ENCODE data around the gene PHGDH. TPM values are rescaled to one million over a fixed set of nuclear protein-coding genes. Genes with fewer than 3 reads are reported as not detected.

Gene PHGDH
- total RNA-seq, 1 donor = 184 TPM

DNA sequence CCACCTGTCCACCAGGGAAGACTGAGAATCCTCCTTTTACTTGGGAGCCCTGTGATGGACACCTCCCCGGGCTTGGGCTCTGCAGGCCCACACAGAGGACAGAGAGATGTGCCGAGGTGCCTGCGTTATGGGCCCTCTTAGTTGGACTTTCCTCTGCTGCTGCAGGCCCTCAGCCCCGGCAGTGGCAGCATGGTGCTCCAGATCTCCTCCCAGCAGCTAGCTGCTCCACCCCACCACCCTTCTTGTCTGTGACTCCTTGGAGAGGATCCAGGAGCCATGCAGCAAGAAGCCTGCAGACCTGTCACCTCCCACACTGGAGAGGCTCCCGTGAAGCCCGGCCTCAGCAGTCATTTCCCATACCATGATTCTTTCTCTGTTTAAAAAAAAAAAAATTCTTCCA, 27.4 kb downstream of the PHGDH start:
- H3K79me2 ChIP-seq (ENCODE audit: insufficient read depth, low read length) = no peaks in the 10 kb centered on the region
- no peaks in the 10 kb centered on the region for H4K20me1 ChIP-seq (ENCODE audit: insufficient read depth, low read length)
- H3K4me2 ChIP-seq (ENCODE audit: insufficient read depth, low read length) = no peak overlapping the region
- no peak overlapping the region for H3K4me3 ChIP-seq (ENCODE audit: insufficient read depth, low read length)
- H3K27me3 ChIP-seq (ENCODE audit: insufficient read depth, low read length) = no peaks in the 10 kb centered on the region
- H3K36me3 ChIP-seq (ENCODE audit: insufficient read depth, low read length) = peaks cover 17% of the 10 kb centered on the region
- H3K9me3 ChIP-seq (ENCODE audit: low read depth, low read length) = no peaks in the 10 kb centered on the region
- no peak overlapping the region for H3K27ac ChIP-seq (ENCODE audit: low read depth, low read length)
- H2AFZ ChIP-seq (ENCODE audit: low read length) = no peak overlapping the region
- TF ChIP-seq, protein P1, sequence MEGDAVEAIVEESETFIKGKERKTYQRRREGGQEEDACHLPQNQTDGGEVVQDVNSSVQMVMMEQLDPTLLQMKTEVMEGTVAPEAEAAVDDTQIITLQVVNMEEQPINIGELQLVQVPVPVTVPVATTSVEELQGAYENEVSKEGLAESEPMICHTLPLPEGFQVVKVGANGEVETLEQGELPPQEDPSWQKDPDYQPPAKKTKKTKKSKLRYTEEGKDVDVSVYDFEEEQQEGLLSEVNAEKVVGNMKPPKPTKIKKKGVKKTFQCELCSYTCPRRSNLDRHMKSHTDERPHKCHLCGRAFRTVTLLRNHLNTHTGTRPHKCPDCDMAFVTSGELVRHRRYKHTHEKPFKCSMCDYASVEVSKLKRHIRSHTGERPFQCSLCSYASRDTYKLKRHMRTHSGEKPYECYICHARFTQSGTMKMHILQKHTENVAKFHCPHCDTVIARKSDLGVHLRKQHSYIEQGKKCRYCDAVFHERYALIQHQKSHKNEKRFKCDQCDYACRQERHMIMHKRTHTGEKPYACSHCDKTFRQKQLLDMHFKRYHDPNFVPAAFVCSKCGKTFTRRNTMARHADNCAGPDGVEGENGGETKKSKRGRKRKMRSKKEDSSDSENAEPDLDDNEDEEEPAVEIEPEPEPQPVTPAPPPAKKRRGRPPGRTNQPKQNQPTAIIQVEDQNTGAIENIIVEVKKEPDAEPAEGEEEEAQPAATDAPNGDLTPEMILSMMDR (IDR thresholded peaks at IDR 0.05; ENCODE audit: extremely low read depth, low read depth, low read length) = no peak
- H3K4me1 ChIP-seq (ENCODE audit: insufficient read depth, low read length) = peaks cover 6% of the 10 kb centered on the region
- DNase-seq (ENCODE audit: insufficient read length, low spot score, missing footprints) = no peak

DNA sequence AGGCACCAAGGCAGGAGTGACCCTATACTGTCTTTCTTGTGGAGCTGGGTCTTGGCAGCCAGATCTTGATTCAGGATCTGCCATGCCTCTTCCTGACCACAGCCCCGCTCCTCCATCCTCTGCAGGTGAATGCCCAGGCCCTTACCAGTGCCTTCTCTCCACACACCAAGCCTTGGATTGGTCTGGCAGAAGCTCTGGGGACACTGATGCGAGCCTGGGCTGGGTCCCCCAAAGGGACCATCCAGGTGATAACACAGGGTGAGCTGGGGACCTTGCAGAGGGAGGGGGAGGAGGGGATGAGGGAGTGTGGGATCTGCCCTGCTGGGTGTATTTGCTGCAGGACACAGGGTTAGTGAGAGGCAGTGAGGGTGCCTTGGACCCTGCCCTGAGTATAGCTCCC, 28.5 kb downstream of the PHGDH start:
- H3K79me2 ChIP-seq (ENCODE audit: insufficient read depth, low read length) = no peaks in the 10 kb centered on the region
- DNase-seq (ENCODE audit: insufficient read length, low spot score, missing footprints) = peak; percentile 70
- no peak overlapping the region for H3K27ac ChIP-seq (ENCODE audit: low read depth, low read length)
- no peak overlapping the region for H3K4me3 ChIP-seq (ENCODE audit: insufficient read depth, low read length)
- H3K4me1 ChIP-seq (ENCODE audit: insufficient read depth, low read length) = peaks cover 6% of the 10 kb centered on the region
- peaks cover 13% of the 10 kb centered on the region for H3K36me3 ChIP-seq (ENCODE audit: insufficient read depth, low read length)
- H4K20me1 ChIP-seq (ENCODE audit: insufficient read depth, low read length) = no peaks in the 10 kb centered on the region
- H2AFZ ChIP-seq (ENCODE audit: low read length) = no peak overlapping the region
- no peak overlapping the region for H3K4me2 ChIP-seq (ENCODE audit: insufficient read depth, low read length)
- no peaks in the 10 kb centered on the region for H3K9me3 ChIP-seq (ENCODE audit: low read depth, low read length)
- TF ChIP-seq, protein P1 (IDR thresholded peaks at IDR 0.05; ENCODE audit: extremely low read depth, low read depth, low read length) = no peak
- no peaks in the 10 kb centered on the region for H3K27me3 ChIP-seq (ENCODE audit: insufficient read depth, low read length)

DNA sequence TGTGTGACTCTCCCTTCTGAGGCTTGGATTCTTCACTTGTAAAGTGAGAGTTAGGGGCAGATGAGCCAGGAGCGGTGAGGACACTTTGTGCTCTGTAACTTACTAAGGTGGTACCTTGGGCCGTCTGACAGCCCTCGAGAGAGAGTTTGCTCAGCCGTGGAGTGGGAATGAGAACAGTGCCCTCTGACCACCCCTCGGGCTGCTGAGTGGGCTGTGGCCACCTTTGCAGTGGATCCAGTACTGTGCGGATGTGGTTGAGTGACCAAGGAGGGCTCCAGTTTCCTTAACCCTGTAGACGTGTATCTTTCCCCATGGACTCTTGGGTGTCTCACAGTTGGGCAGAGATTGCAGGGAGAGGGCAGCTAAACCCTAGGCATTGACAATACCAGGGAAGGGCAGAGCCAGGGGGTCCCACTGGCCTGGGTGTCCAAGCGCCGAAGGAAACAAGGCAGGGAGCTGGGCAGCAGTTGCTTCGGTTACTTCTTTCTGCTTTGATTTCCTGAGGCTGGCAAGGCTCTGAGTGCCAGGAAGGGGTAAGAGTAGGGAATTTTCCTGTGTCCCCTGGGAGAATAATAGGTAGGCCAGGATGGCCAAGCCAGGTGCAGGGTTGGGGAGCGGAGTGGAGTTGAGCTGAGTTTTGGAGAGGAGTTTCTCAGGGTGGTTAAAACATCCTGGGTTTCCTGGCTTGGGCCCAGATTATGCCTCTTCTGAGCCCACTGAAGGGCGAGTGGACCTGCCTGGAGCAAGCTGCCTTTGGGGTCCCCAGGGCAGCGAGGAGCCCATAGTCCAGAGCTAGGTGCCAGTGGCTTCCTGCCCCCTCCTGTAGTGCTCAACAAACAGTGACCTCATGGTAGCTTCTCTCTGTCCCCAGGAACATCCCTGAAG, 29.4 kb downstream of the PHGDH start:
- H3K9me3 ChIP-seq (ENCODE audit: low read depth, low read length) = no peaks in the 10 kb centered on the region
- TF ChIP-seq, protein P1 (IDR thresholded peaks at IDR 0.05; ENCODE audit: extremely low read depth, low read depth, low read length) = no peak

DNA sequence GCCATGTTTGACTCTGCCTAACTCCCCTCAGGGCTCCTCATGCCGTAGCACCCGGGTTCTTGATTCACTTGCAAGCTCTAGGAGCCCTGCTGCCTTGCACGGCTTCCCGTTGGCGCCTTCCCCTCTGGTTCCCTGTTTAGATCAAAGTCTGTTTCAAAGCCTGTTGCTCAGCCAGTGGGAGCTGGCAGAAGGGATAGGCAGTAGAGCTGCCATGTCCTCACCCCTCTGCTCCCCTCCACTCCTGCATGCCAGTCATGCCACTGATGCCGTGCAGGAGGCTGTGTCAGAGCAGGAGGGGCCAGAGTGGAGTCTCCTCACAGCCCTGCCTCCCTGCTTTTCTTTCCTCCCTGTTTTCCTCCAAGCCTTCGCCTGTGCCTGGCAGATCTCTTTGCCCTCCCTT, 30.5 kb downstream of the PHGDH start:
- TF ChIP-seq, protein P1 (IDR thresholded peaks at IDR 0.05; ENCODE audit: extremely low read depth, low read depth, low read length) = no peak
- DNase-seq (ENCODE audit: insufficient read length, low spot score, missing footprints) = no peak
- Histone ChIP-seq H3K4me2 (ENCODE audit: insufficient read depth, low read length) (no peak overlapping the region), H3K9me3 (ENCODE audit: low read depth, low read length) (no peaks in the 10 kb centered on the region), H3K36me3 (ENCODE audit: insufficient read depth, low read length) (no peaks in the 10 kb centered on the region), H3K27me3 (ENCODE audit: insufficient read depth, low read length) (no peaks in the 10 kb centered on the region), H3K27ac (ENCODE audit: low read depth, low read length) (no peak overlapping the region), H2AFZ (ENCODE audit: low read length) (peak overlapping the region; percentile 51), H3K4me3 (ENCODE audit: insufficient read depth, low read length) (no peak overlapping the region), H4K20me1 (ENCODE audit: insufficient read depth, low read length) (no peaks in the 10 kb centered on the region), H3K4me1 (ENCODE audit: insufficient read depth, low read length) (peaks cover 6% of the 10 kb centered on the region), H3K79me2 (ENCODE audit: insufficient read depth, low read length) (no peaks in the 10 kb centered on the region)

More for the DNA sequence above, 29.4 kb downstream of the PHGDH start:
- Histone ChIP-seq H4K20me1 (ENCODE audit: insufficient read depth, low read length) (no peaks in the 10 kb centered on the region), H3K79me2 (ENCODE audit: insufficient read depth, low read length) (no peaks in the 10 kb centered on the region), H2AFZ (ENCODE audit: low read length) (no peak overlapping the region), H3K4me1 (ENCODE audit: insufficient read depth, low read length) (peaks cover 6% of the 10 kb centered on the region), H3K4me3 (ENCODE audit: insufficient read depth, low read length) (no peak overlapping the region), H3K27me3 (ENCODE audit: insufficient read depth, low read length) (no peaks in the 10 kb centered on the region), H3K4me2 (ENCODE audit: insufficient read depth, low read length) (no peak overlapping the region), H3K27ac (ENCODE audit: low read depth, low read length) (no peak overlapping the region), H3K36me3 (ENCODE audit: insufficient read depth, low read length) (peaks cover 4% of the 10 kb centered on the region)
- DNase-seq (ENCODE audit: insufficient read length, low spot score, missing footprints) = no peak

Measured in osteoblast (primary cell).